ENCODE results near the gene CDC45.

The CDC45 gene

GRCh38 chr22:19432133-19432851, 47.4 kb upstream of the CDC45 start, which contains the start of gene MRPL40 (continued):
- TF ChIP-seq ZNF518A (tag by site-specific recombination; conservative IDR thresholded peaks at IDR 0.05; ENCODE audit: low read depth) (no peak), KLF17 (tag by site-specific recombination; IDR thresholded peaks at IDR 0.05) (peak; percentile 97), YY1 (tag by site-specific recombination; IDR thresholded peaks at IDR 0.05) (peak; percentile 95), SALL2 (tag by site-specific recombination; IDR thresholded peaks at IDR 0.05; ENCODE audit: borderline replicate concordance) (no peak), FEZF1 (tag by site-specific recombination; IDR thresholded peaks at IDR 0.05) (peak; percentile 29; the same call in 1 of the 2 replicates), ZBTB48 (tag by site-specific recombination; IDR thresholded peaks at IDR 0.05) (peak; percentile 85), ZNF423 (tag by site-specific recombination; IDR thresholded peaks at IDR 0.05) (no peak; the same call in 1 of the 2 replicates), ZNF629 (tag by site-specific recombination; IDR thresholded peaks at IDR 0.05) (peak; percentile 74), PATZ1 (tag by site-specific recombination; IDR thresholded peaks at IDR 0.05) (peak; percentile 93), ZNF37A (tag by site-specific recombination; IDR thresholded peaks at IDR 0.05) (no peak), MZF1 (tag by site-specific recombination; IDR thresholded peaks at IDR 0.05; ENCODE audit: borderline replicate concordance) (no peak), ZNF777 (tag by site-specific recombination; IDR thresholded peaks at IDR 0.05; ENCODE audit: borderline replicate concordance) (0 out of 2 replicates have a peak, but pooled peaks have one; percentile 34), ZNF26 (tag by site-specific recombination; IDR thresholded peaks at IDR 0.05) (no peak), ZBTB6 (tag by site-specific recombination; IDR thresholded peaks at IDR 0.05) (peak; percentile 69; the same call in 1 of the 2 replicates), ZNF621 (tag by site-specific recombination; IDR thresholded peaks at IDR 0.05) (no peak), ZNF391 (tag by site-specific recombination; IDR thresholded peaks at IDR 0.05; ENCODE audit: borderline replicate concordance, low read depth) (no peak; the same call in 1 of the 2 replicates), ZNF513 (tag by site-specific recombination; IDR thresholded peaks at IDR 0.05) (no peak), ZNF830 (tag by site-specific recombination; IDR thresholded peaks at IDR 0.05; ENCODE audit: low read depth) (no peak), ZNF10 (tag by site-specific recombination; IDR thresholded peaks at IDR 0.05) (no peak), TCF7L2 (IDR thresholded peaks at IDR 0.05; ENCODE audit: borderline replicate concordance, low read depth, low read length) (no peak), SCRT2 (tag by site-specific recombination; IDR thresholded peaks at IDR 0.05) (peak; percentile 37; the same call in 1 of the 2 replicates), ZNF426 (tag by site-specific recombination; IDR thresholded peaks at IDR 0.05) (no peak), ZNF768 (tag by site-specific recombination; IDR thresholded peaks at IDR 0.05) (no peak), ZNF664 (tag by site-specific recombination; IDR thresholded peaks at IDR 0.05) (no peak), ZSCAN23 (tag by site-specific recombination; IDR thresholded peaks at IDR 0.05) (no peak), ZNF555 (tag by site-specific recombination; conservative IDR thresholded peaks at IDR 0.05) (no peak), EGR2 (tag by site-specific recombination; IDR thresholded peaks at IDR 0.05; ENCODE audit: low read depth) (peak; percentile 94)

All from HEK293 (cell line).